ENCODE measurements around the gene CDV3.

The CDV3 gene

DNA sequence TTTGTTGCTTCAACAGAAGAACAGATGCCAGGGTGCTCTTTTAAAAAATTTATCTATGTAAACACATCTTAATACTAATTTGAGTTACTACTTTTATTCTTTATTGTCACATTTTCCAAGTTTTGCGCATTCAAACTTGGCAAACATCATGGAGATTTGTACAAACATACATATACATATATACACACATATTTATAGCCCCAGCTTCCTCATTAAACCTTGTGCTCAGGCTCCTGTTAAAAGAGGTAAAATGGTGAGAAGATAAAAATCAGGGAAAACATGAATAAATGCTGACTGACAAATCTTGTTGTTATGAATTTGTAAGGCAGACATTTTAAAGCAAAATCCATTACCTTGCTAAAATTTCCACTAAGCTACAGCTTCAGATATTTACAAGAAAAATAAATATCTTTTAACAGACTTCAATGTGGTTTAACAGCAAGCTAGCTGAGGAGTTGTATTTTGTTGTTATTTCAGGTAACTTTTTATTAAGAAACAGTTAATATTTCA is 27.1 kb downstream of the CDV3 start:
- no peak for DNase-seq (ENCODE audit: low read depth in 1 of 2, low spot score in 1 of 2)

GRCh38 chr3:133606342-133606741 is 32.9 kb downstream of the CDV3 start:
- no peak for DNase-seq (ENCODE audit: low read depth in 1 of 2, low spot score in 1 of 2)

GRCh38 chr3:133606902-133607301 is 33.4 kb downstream of the CDV3 start:
- DNase-seq (ENCODE audit: low read depth in 1 of 2, low spot score in 1 of 2), result no peak

- DNase-seq (ENCODE audit: low read depth in 1 of 2, low spot score in 1 of 2), result no peak
Measured at GRCh38 chr3:133607816-133608215, 34.3 kb downstream of the CDV3 start.

GRCh38 chr3:133608388-133608787 is 34.9 kb downstream of the CDV3 start:
- DNase-seq (ENCODE audit: low read depth in 1 of 2, low spot score in 1 of 2), result no peak

DNA sequence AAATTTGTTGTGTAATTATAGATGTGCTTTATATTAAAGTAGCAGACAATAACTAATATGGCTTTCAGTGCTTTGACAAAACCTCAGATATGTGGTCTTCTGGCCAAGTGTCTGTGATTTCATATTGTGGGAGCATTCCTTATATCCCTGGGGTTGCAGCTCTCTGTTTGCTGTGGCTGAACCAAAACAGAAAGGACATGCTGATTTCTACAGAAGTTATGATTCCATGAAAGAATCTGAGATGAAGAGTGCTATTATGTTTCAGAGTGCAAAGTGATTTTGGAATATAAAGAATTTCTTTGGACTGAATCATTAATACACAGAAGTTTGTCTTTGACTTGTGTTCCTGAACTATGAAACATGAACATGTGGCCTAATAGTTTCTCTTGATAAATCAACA is 36.5 kb downstream of the CDV3 start:
- no peak for DNase-seq (ENCODE audit: low read depth in 1 of 2, low spot score in 1 of 2)

DNA sequence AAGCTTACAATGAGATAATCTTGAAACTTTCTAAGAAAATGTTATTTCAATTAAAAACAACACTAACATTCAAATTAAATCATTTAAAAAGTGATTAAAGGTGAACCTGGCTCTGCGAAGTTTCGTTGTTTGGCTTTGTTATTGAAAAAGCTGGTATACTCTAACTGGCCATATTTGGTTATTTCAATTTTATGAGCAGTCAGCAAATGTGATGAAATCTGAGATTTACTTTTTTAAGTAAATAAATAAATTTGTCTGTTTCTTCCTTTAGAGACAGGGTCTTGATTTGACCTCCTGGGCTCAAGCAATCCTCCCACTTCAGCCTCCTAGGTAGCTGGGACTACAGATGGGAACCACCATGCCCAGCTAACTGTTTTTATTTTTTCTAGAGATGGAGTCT is 38.0 kb downstream of the CDV3 start:
- DNase-seq (ENCODE audit: low read depth in 1 of 2, low spot score in 1 of 2), result no peak

GRCh38 chr3:133620066-133620784 is 46.7 kb downstream of the CDV3 start:
- no peak for DNase-seq (ENCODE audit: low read depth in 1 of 2, low spot score in 1 of 2)

DNA sequence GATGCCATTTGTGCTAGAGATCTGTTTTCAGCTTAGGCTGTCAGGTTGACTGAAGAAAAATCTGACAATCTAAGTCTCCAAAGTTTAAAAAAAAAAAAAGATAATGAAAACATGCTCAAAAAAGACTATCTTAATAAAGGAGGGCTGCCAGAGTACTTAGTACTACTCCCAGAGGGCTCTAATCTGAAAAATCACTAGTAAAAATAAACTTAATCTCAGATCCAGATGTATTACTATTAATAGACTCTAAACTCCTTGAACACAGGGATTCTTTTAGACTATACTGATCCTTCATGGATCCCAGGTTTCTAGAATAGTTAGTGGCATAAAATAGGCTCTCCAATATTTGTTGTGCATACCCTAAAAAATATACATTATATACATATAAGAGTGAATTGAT is 54.3 kb downstream of the CDV3 start:
- DNase-seq (ENCODE audit: low read depth in 1 of 2, low spot score in 1 of 2), result no peak

GRCh38 chr3:133629146-133629545 is 55.7 kb downstream of the CDV3 start:
- DNase-seq (ENCODE audit: low read depth in 1 of 2, low spot score in 1 of 2), result no peak

- DNase-seq (ENCODE audit: low read depth in 1 of 2, low spot score in 1 of 2), result no peak
Measured at GRCh38 chr3:133633439-133633838, 60.0 kb downstream of the CDV3 start.

Data from stimulated activated CD4-positive, alpha-beta T cell treated with anti-CD3 and anti-CD28 coated beads, Interleukin-15, amount 100 ng/mL, for 1 hour (primary cell).